Left lung (tissue), 10 donors: Measurements from ENCODE around the gene HNRNPH1. TPM values are rescaled to one million over a fixed set of nuclear protein-coding genes. Genes with fewer than 3 reads are reported as not detected.

ENCODE experiments used
- ATAC-seq: fragments of 200-7000 bp; cut with Tn5 transposase; one replicate; pipeline ENCODE4 v1.9.1; 2020; ENCODE audit warnings: moderate library complexity
- DNase-seq, 4 donors: peaks; one replicate each; pipeline ENCODE4 v3.0.0-alpha.2; 2013 to 2020
- H3K27ac ChIP-seq, 2 donors: fragments of 200-600 bp; sonication (generic) in 1 of 2; one replicate each; pipeline versions ENCODE4 v1.5.0 to v1.8.0; 2020 to 2021
- H3K27me3 ChIP-seq, 2 donors: fragments of 200-600 bp; sonication (generic) in 1 of 2; one replicate each; pipeline versions ENCODE4 v1.5.0 to v1.8.0; 2020 to 2021
- H3K36me3 ChIP-seq, 2 donors: fragments of 200-600 bp; sonication (generic) in 1 of 2; one replicate each; pipeline versions ENCODE4 v1.5.0 to v1.8.0; 2020 to 2021
- H3K4me1 ChIP-seq, 2 donors: fragments of 200-600 bp; one replicate each; pipeline ENCODE4 v1.8.0; 2021
- H3K4me3 ChIP-seq, 2 donors: fragments of 200-600 bp; sonication (generic) in 1 of 2; one replicate each; pipeline versions ENCODE4 v1.5.0 to v1.8.0; 2020 to 2021; ENCODE audit warnings: mild to moderate bottlenecking in 1 of 2
- H3K9me3 ChIP-seq, 2 donors: fragments of 200-600 bp; sonication (generic) in 1 of 2; one replicate each; pipeline versions ENCODE4 v1.5.0 to v1.8.0; 2020 to 2021
- CTCF ChIP-seq, 2 donors: fragments of 200-600 bp; sonication (generic) in 1 of 2; IDR thresholded peaks; one replicate each; pipeline versions ENCODE4 v1.5.0 to v1.8.0; 2021; ENCODE audit warnings: antibody characterized with exemption in 2 of 2
- intact Hi-C, 2 donors: fragments of 100-400 bp; cut with DNase I; formaldehyde crosslinking; loops; one replicate each; pipeline versions ENCODE4 v1.11.2 to v1.14.2; 2022
- polyA plus RNA-seq, 6 donors: library from polyadenylated mRNA; unstranded; fragments of 120-200 nt; gene quantifications; one replicate each; pipeline ENCODE4 v1.2.1, GENCODE V29; 2013; ENCODE audit not compliant: insufficient read length in 6 of 6
- total RNA-seq, 2 donors: library from RNA; stranded (reverse); fragmentation: NEBNext Ultra II Directional; extraction: Animal tissue kit (Norgen Biotek cat#: 25700); gene quantifications; one replicate each; pipeline ENCODE4 v1.2.1, GENCODE V29; 2021
- donor health status: DM: no; HTN: yes; CAD: no.
- donor health status: DM: no; HTN: no; CAD: no.

Gene HNRNPH1
- total and polyA plus RNA-seq, 8 donors = 404 to 2,002 (median 1,624) TPM

GRCh38 chr5:179617930-179618329 is 5.5 kb downstream of the HNRNPH1 start:
- TF ChIP-seq CTCF (IDR thresholded peaks at IDR 0.05) = no peak
- Histone ChIP-seq H3K4me3 (no peak overlapping the region), H3K36me3 (peaks cover 0 to 89% of the 10 kb centered on the region in 2 donors), H3K4me1 (peaks cover 24 to 81% of the 10 kb centered on the region in 2 donors), H3K27me3 (no peaks in the 10 kb centered on the region), H3K9me3 (no peaks in the 10 kb centered on the region), H3K27ac (no peak overlapping the region)
- DNase-seq (peak in 1 of 4 donors; percentile 1), ATAC-seq (no peak)
- intact Hi-C loops = no loop called here

GRCh38 chr5:179616002-179616594 is 7.4 kb downstream of the HNRNPH1 start:
- H3K27me3 ChIP-seq = no peaks in the 10 kb centered on the region
- no peak overlapping the region for H3K27ac ChIP-seq
- intact Hi-C loops = no loop called here
- peaks cover 0 to 100% of the 10 kb centered on the region in 2 donors for H3K36me3 ChIP-seq
- no peak overlapping the region for H3K4me3 ChIP-seq
- peaks cover 18 to 71% of the 10 kb centered on the region in 2 donors for H3K4me1 ChIP-seq
- no peak for TF ChIP-seq CTCF (IDR thresholded peaks at IDR 0.05)
- no peaks in the 10 kb centered on the region for H3K9me3 ChIP-seq
- ATAC-seq (no peak), DNase-seq (no peak)

GRCh38 chr5:179615203-179615602 is 8.3 kb downstream of the HNRNPH1 start:
- intact Hi-C loops = no loop called here
- Histone ChIP-seq H3K9me3 (no peaks in the 10 kb centered on the region), H3K4me3 (no peak overlapping the region), H3K27me3 (no peaks in the 10 kb centered on the region), H3K4me1 (peaks cover 11 to 62% of the 10 kb centered on the region in 2 donors), H3K27ac (no peak overlapping the region), H3K36me3 (peaks cover 0 to 100% of the 10 kb centered on the region in 2 donors)
- no peak for DNase-seq
- no peak for ATAC-seq
- TF ChIP-seq CTCF (IDR thresholded peaks at IDR 0.05) = no peak

GRCh38 chr5:179614745-179615144 is 8.7 kb downstream of the HNRNPH1 start:
- no peak overlapping the region for H3K27ac ChIP-seq
- intact Hi-C loops = no loop called here
- TF ChIP-seq CTCF (IDR thresholded peaks at IDR 0.05) = no peak
- ATAC-seq (no peak), DNase-seq (no peak)
- peaks cover 0 to 100% of the 10 kb centered on the region in 2 donors for H3K36me3 ChIP-seq
- H3K4me1 ChIP-seq = peaks cover 7 to 59% of the 10 kb centered on the region in 2 donors
- no peak overlapping the region for H3K4me3 ChIP-seq
- no peaks in the 10 kb centered on the region for H3K27me3 ChIP-seq
- no peaks in the 10 kb centered on the region for H3K9me3 ChIP-seq

- TF ChIP-seq CTCF (IDR thresholded peaks at IDR 0.05) = no peak
- Histone ChIP-seq H3K27ac (no peak overlapping the region), H3K4me1 (peaks cover 4 to 55% of the 10 kb centered on the region in 2 donors), H3K27me3 (no peaks in the 10 kb centered on the region), H3K4me3 (no peak overlapping the region), H3K36me3 (peaks cover 0 to 100% of the 10 kb centered on the region in 2 donors), H3K9me3 (no peaks in the 10 kb centered on the region)
- intact Hi-C loops = no loop called here
- DNase-seq (no peak), ATAC-seq (no peak)
Measured at GRCh38 chr5:179613460-179614071, 9.9 kb downstream of the HNRNPH1 start.
